Stimulated activated CD4-positive, alpha-beta T cell treated with anti-CD3 and anti-CD28 coated beads, TNF-alpha, amount 100 ng/mL, for 1 hour (primary cell): Measurements from ENCODE around the gene GPC3.

Experiments
- DNase-seq, 3 donors: peaks; one replicate each; pipeline ENCODE4 v3.0.0-alpha.2; 2020; ENCODE audit warnings: low read depth in 3 of 3, low spot score in 1 of 3

GPC3 gene

DNA sequence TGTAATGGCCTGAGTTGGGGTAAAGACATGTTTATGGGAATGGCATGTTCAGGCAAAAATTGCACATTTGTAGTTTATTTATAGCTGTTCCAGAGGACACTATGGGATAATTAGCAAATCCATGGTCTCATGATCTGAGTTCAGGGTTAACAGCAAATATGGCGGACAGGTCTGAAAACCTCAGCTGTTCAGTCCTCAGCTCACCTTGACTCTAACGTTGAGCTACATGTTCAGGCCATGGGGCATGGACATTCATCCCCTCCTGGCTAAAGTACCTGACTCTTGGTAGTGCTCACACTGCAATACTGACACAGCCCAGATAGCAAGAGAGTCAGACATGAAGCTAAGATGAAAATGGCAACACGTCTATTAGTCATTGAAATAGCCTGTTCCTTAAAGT lies 408.5 kb downstream of the GPC3 start:
- no peak for DNase-seq

DNA sequence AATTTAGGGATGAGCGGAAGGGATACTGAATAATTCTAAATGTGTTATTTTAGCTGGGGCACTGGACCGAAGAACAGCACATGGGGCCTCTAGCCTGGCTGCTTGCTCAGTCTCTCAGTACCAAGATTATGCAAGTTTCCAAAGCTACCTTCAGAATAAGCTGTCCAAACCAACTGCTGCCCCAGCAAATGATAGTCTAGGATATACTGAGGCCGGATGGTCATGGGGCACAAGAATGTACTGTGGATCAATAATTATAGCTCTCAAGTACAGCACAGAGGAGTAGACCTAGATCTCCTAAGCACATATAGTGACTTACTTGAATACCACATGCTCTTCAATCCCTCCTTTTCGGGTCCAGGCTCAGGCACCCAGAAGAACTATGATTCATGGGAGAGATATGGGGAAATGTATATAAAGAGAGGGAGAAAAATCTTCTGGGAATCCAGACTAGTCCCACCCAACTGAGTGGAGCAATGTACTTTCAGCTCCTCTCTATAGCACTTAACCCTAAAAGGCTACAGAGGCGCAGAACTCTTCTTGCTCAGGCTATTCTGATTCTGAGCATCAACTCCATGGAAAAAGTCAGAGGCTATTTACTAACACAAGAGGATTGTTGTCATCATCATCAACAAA lies 409.8 kb downstream of the GPC3 start:
- no peak for DNase-seq

DNA sequence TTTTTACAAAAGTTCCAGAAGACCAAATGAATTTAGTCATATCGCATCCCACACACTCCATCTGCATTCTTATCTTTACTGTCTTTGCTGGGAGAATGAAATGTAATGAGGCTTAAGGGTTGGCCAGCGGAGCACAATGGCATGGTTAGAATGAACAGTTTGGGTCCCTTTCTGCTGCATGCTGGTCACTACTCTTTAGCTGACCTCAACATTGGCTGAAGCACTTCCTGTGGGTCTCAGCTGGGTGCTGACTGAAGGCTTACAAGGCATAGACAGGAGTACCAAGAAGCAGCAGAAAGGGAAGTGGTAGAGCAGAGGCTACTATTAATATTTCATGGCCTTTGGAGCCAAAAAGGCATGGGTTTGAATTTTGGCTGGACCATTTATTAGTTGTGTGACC lies 410.7 kb downstream of the GPC3 start:
- no peak for DNase-seq

DNA sequence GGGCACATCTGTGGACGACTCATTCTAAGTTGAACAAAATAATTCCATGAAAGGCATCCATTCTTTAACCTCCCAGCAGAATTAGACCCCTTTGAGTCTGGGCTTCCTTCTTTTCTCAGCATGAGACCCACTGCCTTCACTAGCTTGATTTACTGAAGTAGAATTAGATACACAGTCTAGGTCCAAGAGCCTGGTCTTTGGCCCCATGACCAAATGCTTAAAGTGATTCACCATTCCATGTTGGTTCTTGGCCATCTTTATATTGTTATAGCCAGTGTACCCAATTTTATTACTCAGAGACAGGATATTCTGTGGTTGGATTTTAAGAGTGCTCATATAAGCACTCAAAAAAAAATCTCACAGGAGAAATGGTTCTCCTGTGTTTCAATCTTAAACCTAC lies 414.8 kb downstream of the GPC3 start:
- DNase-seq, result no peak

- no peak for DNase-seq
These were observed 416.2 kb downstream of the GPC3 start for GRCh38 chrX:133569217-133569616.

GRCh38 chrX:133568109-133568508 lies 417.3 kb downstream of the GPC3 start:
- no peak for DNase-seq

- DNase-seq, result no peak
These were observed 418.5 kb downstream of the GPC3 start for GRCh38 chrX:133566876-133567275.

DNA sequence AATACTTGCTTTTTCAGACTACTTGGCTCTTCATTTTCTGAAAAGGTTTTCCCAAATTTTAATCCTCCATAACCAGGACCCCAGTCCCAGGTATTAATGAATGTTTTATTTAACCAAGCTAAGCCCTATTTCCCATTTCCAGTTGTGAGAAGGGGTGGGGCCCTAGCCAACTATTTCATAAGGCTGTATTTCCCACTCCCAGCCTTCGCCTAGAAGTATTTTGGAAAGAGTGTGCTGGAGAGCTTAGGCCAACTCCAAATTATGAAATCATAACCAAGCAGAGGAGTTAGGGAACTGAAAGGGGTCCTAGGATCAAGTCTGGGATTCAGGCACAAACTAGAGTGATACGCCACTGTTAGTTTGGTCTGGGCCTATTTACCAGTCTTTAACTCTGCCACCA lies 421.7 kb downstream of the GPC3 start:
- no peak for DNase-seq

DNA sequence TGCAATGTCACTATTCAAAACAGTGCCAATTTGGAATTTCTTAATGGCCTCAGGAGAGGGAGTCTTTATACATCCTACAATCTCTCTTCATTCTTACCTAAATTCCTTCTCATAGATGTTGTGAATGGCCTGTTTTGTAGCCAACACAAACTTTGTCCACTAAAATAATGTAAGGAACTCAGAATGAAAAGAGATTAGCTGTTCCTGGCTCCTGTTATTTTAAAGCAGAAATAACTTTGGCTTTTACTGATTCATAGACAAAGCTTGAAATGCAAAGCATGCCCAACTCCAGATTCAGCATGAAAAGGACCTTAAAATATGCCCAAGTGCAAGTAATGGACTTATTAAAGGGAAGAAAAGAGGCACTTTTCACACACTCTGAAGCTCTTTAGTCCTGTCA lies 424.1 kb downstream of the GPC3 start:
- DNase-seq, result no peak

DNA sequence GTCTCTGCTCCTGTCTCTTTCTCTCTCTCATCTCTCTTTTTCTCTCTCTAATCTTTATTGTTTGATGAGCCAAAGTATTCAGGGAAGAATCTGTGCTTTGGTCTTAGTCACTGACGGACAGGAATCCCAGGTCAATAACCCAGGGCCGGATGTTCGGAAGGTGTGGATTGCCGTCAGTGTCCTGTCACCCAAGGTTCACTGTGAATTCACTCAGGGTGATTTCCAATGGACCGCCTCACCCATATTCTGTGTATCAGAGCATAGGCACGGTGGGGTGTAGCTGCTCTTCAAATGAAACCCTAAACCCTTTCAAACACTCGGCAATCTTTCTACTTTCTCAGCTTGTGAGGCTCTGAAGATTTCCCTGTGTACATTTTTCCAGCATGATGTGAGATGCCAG lies 425.5 kb downstream of the GPC3 start:
- no peak for DNase-seq

DNA sequence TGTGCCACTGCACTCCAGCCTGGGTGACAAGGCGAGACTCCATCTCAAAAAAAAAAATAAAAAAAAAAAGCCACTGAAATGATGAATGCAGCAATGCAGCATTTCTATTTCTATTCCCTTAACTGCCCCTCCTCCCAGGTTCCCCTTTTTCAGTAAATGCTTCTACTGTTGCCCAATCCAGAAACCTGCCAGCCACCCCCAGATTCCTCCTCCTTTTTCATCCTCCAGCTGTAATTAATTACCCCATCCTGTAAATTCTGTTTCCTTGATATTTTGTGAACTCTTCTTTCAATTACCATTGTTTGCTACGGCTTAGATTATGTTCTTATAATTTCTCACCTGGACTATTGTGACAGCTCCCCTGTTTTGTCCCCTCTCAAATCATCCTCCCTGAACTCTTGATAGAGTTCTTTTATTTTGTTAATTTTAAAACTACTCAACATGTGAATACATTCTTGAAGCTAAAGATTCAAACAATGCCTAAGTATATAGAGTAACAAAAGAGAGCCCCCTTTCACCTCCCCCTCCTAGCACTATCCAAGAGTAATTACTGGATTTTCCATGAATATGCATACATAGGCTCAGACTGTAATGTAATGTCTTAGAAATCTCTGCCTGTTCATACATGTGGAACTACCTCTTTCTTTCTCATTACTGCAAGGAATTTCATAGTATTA lies 429.5 kb downstream of the GPC3 start:
- DNase-seq, result no peak

DNA sequence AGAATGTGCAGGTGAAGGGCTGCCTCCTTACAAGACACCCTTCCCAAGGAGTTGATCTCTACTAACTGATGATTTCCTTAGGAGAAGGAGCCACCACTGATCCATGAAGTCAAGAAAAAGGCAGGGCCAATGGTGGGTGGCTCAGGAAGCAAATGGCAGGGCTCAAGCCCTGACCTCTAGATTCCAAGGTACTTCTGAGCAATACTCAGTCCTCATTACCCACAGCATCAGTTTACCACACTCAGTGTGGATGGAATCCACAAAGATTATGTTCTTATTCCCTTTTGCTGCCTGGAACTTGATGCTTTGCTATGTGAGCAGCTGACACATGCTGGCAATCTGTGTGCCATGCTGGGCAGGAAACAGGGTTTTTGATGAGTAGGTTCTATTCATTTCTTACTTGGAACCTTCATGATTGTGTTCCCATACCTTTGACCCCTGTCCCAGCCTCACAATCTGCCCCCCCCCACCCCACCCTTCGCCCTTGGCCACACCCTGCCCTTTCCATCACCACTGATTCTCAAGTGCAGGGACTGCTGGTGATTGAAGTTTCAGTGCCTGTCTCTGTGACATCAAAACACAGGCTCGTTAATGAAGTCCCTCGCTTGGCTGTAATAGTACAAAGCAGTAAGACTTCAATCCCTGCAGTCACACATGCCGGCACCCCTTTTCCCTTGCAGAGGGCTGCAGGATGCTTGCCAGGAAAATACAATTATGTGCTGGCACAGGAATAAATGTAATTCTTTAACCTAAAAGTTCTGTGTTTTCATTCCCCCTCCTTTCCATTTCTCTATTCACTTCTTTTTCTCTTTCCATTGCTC lies 434.5 kb downstream of the GPC3 start:
- no peak for DNase-seq

DNA sequence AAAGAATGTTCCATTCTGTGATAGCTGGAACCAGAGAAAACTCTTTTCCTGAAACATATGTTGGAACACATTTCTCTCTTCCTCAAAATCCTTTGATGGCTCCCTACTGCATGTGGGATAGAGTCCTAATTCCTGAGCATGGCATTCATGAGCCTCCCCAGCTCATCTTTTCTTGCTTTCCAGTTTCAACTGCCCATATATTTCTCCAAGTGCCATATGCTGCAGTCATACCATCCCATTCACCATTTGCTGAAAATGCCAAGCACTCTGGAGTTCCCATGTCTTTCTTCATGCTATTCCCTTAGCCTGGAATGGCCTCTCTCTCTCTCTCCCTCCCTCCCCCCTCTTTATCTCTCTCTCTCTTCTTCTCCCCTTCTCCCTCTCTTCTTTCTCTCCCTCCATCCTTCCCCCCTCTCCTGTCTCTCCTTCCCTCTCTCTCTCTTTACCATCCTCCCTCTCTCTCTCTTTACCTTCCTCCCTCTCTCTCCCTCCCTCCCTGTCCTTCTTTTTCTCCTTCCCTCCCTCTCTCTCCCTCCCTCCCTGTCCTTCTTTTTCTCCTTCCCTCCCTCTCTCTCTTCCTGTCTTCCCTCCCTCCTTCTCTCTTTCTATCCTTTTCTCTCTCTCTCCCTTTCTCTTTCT lies 436.0 kb downstream of the GPC3 start:
- DNase-seq, result no peak

- DNase-seq, result no peak
These were observed 439.0 kb downstream of the GPC3 start for GRCh38 chrX:133546441-133546840.

- DNase-seq, result no peak
These were observed 440.6 kb downstream of the GPC3 start for GRCh38 chrX:133544778-133545177.

GRCh38 chrX:133544115-133544514 lies 441.3 kb downstream of the GPC3 start:
- no peak for DNase-seq

- no peak for DNase-seq
These were observed 441.7 kb downstream of the GPC3 start for GRCh38 chrX:133543654-133544053.

- DNase-seq, result no peak
These were observed 442.9 kb downstream of the GPC3 start for GRCh38 chrX:133542476-133542875.

- no peak for DNase-seq
These were observed 444.4 kb downstream of the GPC3 start for GRCh38 chrX:133541021-133541420.

- no peak for DNase-seq
These were observed 447.2 kb downstream of the GPC3 start for GRCh38 chrX:133538148-133538547.

DNA sequence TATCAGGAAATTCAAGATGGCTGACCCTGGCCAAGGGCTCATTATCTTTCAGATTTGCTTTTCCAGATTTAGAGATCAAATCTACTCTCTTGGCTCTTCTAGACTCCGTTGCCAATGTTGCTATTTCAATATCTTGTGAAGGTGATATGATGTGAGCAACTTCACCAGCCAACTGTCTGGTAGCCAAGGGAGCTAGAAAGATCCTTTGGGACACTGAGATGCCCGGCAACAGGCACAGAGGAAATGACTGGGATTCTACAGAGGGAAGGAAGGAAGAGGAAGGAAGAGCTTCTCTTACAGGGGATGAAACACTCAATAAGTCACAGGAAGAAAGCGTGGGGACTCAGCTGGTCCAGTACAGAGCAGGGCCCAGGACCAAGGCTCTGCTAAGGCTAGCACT lies 448.3 kb downstream of the GPC3 start:
- no peak for DNase-seq

DNA sequence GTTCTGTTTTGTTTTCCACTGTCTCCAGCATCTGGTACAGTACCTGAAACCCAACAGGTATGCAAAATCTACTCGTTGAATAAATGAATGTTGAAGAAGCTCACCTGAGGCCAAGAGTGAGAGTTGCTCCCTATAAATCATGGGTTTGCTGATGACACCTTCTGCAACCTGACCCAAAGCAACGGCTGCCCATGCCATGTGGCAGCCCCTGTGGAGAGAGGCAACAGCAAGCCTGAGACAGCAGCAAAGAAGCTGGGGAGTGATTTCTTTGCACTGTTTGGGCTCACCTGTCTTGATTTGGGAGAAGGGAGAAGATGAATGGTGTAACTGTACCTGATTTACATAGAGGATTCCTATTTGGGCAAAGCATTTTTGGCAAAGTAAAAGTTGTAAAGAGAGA lies 450.3 kb downstream of the GPC3 start:
- no peak for DNase-seq
